Measurements from ENCODE around the gene HDAC4. TPM values are rescaled to one million over a fixed set of nuclear protein-coding genes. Genes with fewer than 3 reads are reported as not detected.

HDAC4 gene
- total RNA-seq, 1 experiment from 2014 or later: 44.4 TPM

DNA sequence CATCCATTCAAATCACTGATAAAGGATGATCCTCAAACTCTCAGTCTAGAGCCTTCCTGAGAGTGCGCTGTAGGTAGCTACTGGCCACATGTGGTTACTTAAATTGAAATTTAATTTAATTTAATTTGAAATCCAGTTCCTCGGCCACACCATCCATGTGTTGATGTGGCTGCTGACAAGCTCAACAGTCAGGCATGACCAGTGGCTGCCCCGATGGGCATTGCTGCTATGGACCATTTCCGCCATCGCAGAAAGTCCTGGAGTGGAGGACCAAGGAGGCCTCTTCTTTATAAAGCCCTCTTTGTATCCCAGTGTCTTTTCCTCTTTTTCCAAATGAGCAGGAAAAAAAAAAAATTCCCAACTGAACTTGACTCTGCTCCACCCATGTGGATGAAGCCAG lies 100.6 kb downstream of the HDAC4 start (continued):
- TF ChIP-seq ESRRA (CRISPR knock-in tag; IDR thresholded peaks at IDR 0.05; ENCODE audit: borderline replicate concordance): no peak
- no peak for TF ChIP-seq HMGA2 (CRISPR knock-in tag; IDR thresholded peaks at IDR 0.05)
- TF ChIP-seq GABPB1 (CRISPR knock-in tag; IDR thresholded peaks at IDR 0.05): no peak
- no peak for TF ChIP-seq ZNF671 (CRISPR knock-in tag; IDR thresholded peaks at IDR 0.05)
- no peak for TF ChIP-seq ZNF219 (CRISPR knock-in tag; IDR thresholded peaks at IDR 0.05; ENCODE audit: borderline replicate concordance)

DNA sequence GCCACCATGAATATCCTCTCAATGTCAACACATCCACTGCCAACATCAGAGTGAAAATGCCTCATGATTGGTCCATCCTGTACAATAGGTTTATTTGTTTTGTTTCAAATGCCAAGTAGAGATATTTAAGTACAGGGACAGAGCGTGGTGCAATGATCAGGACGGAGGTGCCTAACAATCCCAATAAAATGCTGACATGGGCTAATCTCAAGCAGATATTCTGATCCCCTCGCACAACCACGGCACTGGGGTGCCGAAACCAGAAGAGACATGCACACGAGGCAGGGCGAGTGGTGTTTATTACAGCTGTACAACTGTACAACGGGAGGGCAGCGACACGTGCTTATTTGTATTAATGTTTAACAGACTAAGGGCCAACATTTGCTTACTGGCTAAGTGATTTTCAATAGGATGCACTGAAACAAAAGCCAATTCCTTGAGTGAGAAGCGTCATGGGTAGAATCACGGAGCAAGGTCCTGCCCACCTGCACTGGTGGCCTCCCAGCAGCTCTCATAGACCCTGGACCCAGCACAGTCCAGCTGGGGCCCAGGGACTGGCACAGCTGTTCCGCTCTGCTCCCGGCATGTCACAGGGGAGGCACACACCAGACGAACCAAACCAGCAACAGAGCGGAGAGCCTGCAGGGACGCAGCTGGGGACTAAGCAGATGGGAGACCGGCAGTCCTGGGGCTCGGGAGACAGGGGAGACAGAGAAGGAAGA lies 101.4 kb downstream of the HDAC4 start:
- CTCF ChIA-PET: interaction anchor here (0.6 to 1.0 kb wide), 2 partner anchors 45 to 141 kb away, joined by 4 to 7 read pairs; no protein-coding TSS in a partner anchor
- no peak for ATAC-seq
- peak; percentile 4 for DNase-seq (ENCODE audit: low spot score)
- POLR2A ChIA-PET: no interaction called here
- peak; percentile 40; the same call in 1 of the 2 replicates for TF ChIP-seq GABPB1 (CRISPR knock-in tag; IDR thresholded peaks at IDR 0.05)
- TF ChIP-seq TP53 (CRISPR knock-in tag; IDR thresholded peaks at IDR 0.05): no peak
- Mint-ChIP-seq H3K27ac (peak overlapping the region; percentile 53; the same call in 1 of the 2 replicates), H3K4me3 (no peak overlapping the region), H3K27me3 (ENCODE audit: low read depth) (no peaks in the 10 kb centered on the region), H3K36me3 (peaks cover 2% of the 10 kb centered on the region; the same call in 1 of the 2 replicates), H3K9me3 (no peaks in the 10 kb centered on the region), H3K4me1 (peaks cover 63% of the 10 kb centered on the region)

DNA sequence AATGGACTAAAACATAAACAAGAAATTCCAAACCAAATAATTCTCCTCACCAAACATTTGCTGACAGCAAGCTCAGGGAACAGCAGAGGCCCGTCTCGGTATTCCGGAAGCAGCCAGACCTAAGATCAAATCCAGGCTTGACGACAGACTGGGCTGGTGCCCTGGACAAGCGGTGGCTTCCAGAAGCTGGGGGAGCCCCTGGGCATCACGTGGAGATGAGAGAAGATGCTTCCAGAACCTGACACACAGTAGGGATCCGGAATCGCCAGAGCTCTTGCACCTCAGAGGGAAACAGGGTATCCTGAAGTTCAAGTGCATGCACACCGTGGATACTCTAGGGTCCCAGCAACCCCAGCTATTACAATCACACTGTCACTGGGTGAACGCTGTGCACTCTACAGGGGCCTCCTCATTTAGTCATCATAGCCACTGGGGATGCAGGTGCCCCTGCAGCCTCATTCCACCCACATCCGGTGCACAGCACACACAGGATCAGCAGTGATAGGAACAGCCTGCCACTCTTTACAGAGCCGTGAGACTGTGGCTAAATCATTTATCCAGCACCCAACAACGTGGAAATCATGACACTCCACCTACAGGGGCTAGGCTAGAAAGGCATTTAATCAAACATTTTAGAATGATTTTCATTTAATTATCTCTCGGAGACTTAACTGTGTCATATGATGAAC lies 102.6 kb downstream of the HDAC4 start:
- Mint-ChIP-seq H3K36me3 (peaks cover 2% of the 10 kb centered on the region; the same call in 1 of the 2 replicates), H3K4me3 (no peak overlapping the region), H3K27ac (peak overlapping the region; percentile 57; the same call in 1 of the 2 replicates), H3K9me3 (no peaks in the 10 kb centered on the region), H3K4me1 (peaks cover 66% of the 10 kb centered on the region), H3K27me3 (ENCODE audit: low read depth) (no peaks in the 10 kb centered on the region)
- TF ChIP-seq, protein P1, sequence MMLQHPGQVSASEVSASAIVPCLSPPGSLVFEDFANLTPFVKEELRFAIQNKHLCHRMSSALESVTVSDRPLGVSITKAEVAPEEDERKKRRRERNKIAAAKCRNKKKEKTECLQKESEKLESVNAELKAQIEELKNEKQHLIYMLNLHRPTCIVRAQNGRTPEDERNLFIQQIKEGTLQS (CRISPR knock-in tag; conservative IDR thresholded peaks at IDR 0.05): no peak
- TF ChIP-seq, protein P2, sequence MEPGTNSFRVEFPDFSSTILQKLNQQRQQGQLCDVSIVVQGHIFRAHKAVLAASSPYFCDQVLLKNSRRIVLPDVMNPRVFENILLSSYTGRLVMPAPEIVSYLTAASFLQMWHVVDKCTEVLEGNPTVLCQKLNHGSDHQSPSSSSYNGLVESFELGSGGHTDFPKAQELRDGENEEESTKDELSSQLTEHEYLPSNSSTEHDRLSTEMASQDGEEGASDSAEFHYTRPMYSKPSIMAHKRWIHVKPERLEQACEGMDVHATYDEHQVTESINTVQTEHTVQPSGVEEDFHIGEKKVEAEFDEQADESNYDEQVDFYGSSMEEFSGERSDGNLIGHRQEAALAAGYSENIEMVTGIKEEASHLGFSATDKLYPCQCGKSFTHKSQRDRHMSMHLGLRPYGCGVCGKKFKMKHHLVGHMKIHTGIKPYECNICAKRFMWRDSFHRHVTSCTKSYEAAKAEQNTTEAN (CRISPR knock-in tag; IDR thresholded peaks at IDR 0.05): no peak
- TF ChIP-seq NR3C1 (CRISPR knock-in tag; conservative IDR thresholded peaks at IDR 0.05; ENCODE audit: low read depth) (no peak), FOXJ3 (CRISPR knock-in tag; IDR thresholded peaks at IDR 0.05; ENCODE audit: borderline replicate concordance) (no peak), MXD4 (CRISPR knock-in tag; IDR thresholded peaks at IDR 0.05; ENCODE audit: borderline replicate concordance) (no peak)
- TF ChIP-seq, protein P3, sequence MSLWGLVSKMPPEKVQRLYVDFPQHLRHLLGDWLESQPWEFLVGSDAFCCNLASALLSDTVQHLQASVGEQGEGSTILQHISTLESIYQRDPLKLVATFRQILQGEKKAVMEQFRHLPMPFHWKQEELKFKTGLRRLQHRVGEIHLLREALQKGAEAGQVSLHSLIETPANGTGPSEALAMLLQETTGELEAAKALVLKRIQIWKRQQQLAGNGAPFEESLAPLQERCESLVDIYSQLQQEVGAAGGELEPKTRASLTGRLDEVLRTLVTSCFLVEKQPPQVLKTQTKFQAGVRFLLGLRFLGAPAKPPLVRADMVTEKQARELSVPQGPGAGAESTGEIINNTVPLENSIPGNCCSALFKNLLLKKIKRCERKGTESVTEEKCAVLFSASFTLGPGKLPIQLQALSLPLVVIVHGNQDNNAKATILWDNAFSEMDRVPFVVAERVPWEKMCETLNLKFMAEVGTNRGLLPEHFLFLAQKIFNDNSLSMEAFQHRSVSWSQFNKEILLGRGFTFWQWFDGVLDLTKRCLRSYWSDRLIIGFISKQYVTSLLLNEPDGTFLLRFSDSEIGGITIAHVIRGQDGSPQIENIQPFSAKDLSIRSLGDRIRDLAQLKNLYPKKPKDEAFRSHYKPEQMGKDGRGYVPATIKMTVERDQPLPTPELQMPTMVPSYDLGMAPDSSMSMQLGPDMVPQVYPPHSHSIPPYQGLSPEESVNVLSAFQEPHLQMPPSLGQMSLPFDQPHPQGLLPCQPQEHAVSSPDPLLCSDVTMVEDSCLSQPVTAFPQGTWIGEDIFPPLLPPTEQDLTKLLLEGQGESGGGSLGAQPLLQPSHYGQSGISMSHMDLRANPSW (CRISPR knock-in tag; conservative IDR thresholded peaks at IDR 0.05; ENCODE audit: low read depth): no peak
- TF ChIP-seq, protein P4, sequence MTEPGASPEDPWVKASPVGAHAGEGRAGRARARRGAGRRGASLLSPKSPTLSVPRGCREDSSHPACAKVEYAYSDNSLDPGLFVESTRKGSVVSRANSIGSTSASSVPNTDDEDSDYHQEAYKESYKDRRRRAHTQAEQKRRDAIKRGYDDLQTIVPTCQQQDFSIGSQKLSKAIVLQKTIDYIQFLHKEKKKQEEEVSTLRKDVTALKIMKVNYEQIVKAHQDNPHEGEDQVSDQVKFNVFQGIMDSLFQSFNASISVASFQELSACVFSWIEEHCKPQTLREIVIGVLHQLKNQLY (CRISPR knock-in tag; IDR thresholded peaks at IDR 0.05): no peak
- TF ChIP-seq, protein P5, sequence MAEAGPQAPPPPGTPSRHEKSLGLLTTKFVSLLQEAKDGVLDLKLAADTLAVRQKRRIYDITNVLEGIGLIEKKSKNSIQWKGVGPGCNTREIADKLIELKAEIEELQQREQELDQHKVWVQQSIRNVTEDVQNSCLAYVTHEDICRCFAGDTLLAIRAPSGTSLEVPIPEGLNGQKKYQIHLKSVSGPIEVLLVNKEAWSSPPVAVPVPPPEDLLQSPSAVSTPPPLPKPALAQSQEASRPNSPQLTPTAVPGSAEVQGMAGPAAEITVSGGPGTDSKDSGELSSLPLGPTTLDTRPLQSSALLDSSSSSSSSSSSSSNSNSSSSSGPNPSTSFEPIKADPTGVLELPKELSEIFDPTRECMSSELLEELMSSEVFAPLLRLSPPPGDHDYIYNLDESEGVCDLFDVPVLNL (CRISPR knock-in tag; IDR thresholded peaks at IDR 0.05; ENCODE audit: borderline replicate concordance, low read depth): no peak
- ChIA-PET CTCF (interaction anchor here (1.0 kb wide), 1 partner anchor 46 kb away, joined by 7 read pairs; no protein-coding TSS in a partner anchor), POLR2A (no interaction called here)
- no peak for ATAC-seq
- no peak for DNase-seq (ENCODE audit: low spot score)

All from WTC11 (cell line).